Measurements from ENCODE around the gene HPCAL1.
A peak's percentile ranks its signal among the peaks of the same experiment; 100 is the strongest.

The HPCAL1 gene

DNA sequence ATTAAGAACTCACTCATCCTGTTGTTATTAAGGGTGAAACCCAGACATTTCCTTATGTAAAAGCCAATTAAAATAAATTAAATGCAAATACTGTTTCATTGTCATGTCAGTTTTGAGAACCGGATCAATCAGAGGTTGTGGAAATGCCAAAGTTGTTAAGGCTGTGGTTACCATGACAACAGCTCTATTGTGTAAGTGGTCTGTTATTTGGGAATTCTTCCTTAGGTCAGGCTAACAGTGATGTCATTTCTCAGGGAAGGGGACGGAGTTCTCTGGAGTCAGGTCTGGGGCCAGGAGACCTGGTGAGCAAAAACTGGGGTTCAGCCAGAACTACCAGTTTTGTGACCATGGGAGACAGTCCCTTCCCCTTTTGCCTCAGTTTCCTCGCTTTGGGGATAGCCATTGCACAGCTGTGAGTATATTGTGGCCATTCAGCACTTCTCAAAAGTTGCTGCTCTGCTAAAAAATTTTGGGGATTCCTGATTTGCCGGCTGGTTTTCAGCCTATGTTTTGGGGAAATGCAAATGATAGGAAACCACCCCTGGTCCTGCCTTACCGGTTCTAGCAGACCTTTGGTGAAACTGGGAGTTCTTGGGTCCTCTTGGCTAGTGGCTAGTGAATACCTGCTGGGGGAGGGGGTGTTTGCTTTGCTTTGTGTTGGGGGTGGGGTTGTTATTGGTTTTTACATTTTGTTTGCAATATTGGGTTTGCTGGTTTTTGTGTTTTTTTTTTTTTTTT is 21.6 kb downstream of the HPCAL1 start:
- DNase-seq (ENCODE audit: low read depth) = no peak

DNA sequence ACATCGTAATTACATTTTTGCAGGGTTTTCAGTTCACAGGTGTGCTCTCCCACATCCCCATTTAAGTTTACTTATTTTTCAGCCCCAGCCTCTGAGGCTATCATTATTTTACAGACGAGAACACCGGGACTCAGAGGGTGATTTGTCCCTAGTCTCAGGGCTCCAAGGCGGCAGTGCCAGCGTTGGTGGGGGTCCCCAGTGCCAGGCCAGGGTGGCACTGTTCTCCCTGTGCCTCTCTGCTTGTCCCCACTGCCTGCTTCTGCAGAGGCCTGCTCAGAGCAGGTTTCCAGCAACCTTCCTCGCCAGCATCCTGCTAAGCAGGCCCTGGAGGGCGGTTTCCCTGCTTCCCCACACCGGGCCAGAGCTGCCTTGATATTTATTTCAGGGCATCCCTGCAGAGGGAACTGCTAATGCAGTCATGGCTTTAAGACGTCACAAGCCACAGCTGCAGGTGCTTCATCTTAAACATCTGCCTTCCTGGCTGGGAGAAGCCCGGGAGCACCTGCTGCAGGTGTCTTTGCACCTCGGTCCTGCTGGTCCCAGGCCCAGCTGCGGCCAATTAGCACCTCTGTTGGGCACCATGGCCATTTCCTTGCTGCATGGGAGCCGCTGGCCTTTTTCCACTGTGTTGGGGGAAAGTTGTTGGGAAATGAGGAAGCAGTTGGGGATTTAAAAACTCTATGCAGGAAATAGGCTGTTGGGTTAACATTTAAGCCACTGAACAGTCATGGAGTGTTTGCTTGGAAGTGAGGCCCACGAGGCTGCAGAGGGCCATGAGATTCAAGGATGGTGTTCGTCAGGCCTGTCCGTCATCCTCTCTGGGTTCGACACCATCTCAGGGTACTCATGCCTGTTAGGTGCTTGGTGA is 22.8 kb downstream of the HPCAL1 start:
- no peak for DNase-seq (ENCODE audit: low read depth)

DNA sequence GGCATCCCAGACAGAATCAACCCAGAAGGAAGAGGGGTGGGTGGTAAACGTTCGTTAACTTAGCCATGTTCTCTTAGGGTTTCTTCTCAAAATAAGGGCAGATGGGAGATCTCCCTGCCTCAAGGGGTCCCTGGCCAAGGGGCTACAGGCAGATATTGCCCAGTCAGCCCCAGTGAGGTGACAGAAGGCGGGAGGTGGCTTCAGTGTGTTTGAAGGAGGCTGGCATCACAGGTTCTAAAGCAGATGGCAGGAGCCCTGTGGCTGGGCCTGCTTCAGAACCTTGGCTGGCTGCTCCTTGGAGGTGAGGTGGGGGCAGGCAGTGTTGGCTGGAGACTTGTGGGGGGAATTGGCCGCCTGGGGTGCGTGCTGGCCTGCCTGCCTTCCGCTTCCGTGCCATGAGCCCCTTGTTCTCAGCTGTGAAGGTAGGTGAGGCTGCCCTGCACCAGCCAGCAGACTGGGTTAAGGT is 23.5 kb downstream of the HPCAL1 start:
- DNase-seq (ENCODE audit: low read depth) = no peak

- no peak for DNase-seq (ENCODE audit: low read depth)
Measured at GRCh38 chr2:10326707-10327594, 24.2 kb downstream of the HPCAL1 start.

DNA sequence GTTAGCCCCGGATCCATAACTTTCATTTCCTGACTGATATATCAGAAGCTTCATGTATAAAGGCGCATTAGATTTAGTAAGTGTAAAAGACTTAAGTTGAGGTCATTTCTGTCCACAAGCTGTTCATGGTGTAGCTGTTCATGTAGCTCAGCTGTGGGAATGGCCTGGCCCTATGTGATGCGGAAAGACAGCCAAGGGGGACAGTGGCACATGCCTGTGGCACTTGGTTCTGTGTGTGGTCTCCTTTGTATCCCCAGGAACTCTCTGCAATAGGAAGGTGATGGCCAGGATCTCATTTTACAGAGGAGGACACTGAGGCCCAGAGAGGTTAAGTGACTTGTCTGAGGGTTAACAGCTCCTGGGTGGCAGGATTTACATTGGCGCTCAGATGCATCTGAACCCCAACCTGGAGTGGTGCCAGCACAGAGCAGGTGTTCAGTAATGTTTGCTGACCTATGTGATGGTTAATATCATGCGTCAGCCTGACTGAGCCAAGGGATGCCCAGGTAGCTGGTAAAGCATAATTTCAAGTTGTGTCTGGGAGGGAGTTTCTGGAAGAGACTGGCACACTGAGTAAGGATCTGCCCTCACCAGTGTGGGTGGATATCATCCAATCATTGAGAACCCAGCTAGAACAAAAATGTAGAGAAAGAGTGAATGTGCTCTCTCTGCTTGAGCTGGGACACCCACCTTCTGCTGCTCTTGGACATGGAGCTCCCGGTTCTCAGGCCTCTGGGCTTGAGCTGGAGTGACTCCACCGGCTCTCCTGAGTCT is 25.4 kb downstream of the HPCAL1 start:
- no peak for DNase-seq (ENCODE audit: low read depth)

DNA sequence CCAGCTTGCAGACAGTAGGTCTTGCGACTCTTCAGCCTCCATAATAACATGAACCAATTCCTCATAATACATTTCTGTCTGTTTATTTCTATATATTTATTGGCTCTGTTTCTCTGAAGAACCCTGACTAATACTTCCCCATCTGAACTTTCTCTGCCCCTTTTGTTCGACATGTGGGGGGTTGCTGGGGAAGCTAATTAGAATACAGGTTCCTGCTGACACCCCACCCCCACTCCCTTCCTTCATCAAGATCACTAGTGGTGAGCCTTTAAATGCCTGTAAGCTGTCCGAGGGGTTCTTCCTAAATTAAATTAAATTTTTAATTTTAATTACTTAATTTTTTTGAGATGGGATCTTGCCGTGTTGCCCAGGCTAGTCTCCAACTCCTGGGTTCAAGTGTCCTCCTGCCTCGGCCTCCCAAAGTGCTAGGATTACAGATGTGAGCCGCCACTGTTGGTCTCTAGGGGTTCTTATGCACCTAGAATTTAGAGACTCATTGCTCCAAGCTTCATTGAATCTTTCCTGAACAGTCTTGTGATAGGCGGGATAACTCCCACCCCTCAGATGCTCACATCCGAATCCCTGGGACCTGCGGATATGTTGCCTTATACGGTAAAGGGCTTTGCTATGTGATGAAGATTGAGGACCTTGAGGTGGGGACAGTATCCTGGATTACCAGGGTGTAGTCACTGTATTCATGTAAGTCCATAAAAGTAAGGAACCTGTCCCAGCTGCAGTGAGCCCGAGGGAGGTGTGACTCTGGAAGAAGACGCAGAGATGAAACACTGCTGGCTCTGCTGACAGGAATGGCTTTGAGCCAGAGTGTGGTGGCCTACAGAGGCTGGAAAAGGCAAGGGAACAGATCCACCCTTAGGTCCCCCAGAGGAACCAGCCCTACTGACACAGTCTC is 26.2 kb downstream of the HPCAL1 start:
- no peak for DNase-seq (ENCODE audit: low read depth)

DNA sequence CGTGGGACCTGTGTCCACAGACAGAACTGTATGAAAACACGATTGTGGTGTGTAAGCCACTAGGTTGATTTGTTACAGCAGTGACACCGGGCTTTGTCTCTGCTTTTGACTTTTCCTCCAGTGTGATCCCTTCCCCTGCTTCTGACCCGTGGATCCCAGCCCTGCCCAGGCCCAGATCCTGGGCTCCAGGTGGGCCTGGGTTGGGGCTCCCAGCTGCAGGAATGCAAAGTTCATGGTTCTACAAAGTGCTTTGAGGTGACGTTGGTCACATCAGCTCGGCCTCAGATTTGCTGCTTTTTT is 26.8 kb downstream of the HPCAL1 start:
- DNase-seq (ENCODE audit: low read depth) = no peak

DNA sequence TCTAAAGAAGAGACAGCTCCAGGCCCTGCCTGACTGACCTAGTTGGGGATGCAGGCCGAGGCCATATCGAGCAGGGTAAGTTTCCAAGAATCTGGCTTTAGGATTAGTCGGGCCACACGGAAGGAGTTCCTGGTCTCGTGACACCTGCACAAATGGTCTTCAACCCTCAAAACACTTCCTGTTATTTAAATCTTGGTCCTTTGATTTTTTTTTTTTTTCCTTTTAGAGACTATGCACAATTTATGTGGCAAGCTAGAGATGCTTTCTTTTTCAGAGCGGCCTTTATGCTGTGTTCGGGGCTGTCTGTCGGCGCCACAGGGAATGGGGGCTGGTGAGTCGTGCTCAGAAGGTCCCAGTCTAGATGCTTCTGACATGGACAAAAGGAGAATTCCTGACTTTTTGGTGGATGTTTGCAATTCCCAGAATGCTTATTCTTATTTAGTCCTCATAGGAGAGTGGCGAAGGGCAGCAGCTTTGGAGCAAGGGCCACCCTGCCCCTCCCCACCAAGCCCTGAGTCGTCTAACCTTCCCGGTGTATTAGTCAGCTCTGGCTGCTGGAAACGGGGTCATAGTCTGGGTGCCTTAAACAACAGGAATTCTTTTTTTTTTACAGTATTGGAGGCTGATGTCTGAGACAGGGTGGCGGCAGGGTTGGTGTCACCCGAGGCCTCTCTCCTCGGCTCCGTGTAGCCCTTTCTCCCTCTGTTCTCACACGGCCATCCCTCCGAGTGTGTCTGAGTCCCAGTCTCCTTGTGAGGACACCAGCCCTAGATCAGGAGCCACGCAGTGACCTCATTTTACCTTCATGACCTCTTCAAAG is 27.4 kb downstream of the HPCAL1 start:
- DNase-seq (ENCODE audit: low read depth) = no peak

DNA sequence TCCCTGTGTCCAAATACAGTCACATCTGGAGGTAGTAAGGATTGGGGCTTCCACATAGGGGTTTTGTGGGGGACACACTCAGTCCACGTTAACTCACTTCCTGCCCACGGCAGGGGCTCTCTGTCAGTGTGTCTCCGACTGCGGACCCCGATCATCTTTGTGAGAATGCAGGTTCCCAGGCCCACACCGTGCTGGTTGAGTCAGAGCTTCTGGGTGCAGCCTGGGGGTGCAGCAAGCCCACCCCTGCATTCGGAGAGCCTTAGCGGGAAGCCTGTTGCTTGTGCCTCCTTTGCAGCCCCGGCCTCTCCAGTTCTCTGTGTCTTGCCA is 28.0 kb downstream of the HPCAL1 start:
- no peak for DNase-seq (ENCODE audit: low read depth)

DNA sequence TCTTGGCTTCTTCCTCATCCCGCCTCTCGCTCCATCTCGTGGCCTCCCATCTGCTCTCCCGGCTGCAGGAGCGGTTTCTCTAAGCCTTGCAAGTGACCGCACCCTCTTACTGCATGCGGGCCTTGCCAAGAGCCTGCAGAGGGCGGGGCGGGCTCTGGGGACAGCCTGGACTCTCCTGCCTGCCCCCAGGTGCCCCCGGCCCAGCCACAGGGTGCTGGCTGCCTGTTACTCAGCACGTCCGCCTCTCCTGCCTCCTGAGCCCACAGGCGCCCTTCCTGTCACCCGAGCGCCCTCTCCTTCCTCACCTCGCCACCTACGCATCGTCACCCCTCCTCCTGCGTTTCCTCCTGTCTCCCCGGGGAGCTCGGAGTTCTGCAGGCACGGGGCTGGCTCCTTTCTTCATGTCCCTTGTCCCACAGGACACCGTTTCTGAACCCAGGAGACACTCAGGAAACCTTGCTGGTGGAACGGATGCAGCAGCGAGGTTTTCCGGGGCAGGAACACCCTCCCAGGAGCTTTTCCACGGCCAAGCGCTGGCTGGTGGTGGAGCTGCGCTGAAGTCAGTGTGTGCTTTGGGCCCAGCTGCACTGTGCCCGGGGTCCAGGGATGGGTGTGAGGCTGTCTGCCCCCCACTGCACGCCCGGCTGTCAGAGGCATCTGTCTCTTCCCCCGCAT is 28.5 kb downstream of the HPCAL1 start:
- DNase-seq (ENCODE audit: low read depth) = peak; percentile 40

- DNase-seq (ENCODE audit: low read depth) = no peak
Measured at GRCh38 chr2:10331702-10332401, 29.1 kb downstream of the HPCAL1 start.

GRCh38 chr2:10332402-10333246 is 29.9 kb downstream of the HPCAL1 start:
- DNase-seq (ENCODE audit: low read depth) = no peak

GRCh38 chr2:10333247-10333613 is 30.5 kb downstream of the HPCAL1 start:
- no peak for DNase-seq (ENCODE audit: low read depth)

- no peak for DNase-seq (ENCODE audit: low read depth)
Measured at GRCh38 chr2:10333966-10334365, 31.3 kb downstream of the HPCAL1 start.

GRCh38 chr2:10335046-10335840 is 32.5 kb downstream of the HPCAL1 start:
- no peak for DNase-seq (ENCODE audit: low read depth)

DNA sequence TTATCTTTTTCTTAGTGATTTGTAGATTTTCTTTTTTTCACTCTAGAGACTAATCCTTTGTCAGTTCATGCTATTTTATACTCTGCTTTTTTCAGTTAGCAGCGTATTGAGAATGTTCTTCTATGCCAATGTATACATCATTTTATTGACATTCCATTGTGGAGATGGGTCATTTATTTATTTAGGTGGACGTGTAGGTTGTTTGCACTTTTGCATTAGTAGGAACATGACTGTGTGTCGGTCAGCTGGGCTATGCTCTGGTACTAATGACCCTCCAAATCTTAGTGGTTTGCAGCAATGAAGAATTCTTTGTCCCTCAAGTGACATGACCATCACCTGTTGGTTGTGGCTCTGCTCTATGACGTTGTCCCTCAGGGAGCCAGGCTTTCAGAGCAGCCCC is 33.6 kb downstream of the HPCAL1 start:
- no peak for DNase-seq (ENCODE audit: low read depth)

All from stimulated activated CD8-positive, alpha-beta memory T cell treated with anti-CD3 and anti-CD28 coated beads, Interleukin-15, amount 100 ng/mL, for 1 hour (primary cell).